HCEC 1CT (cell line): Measurements from ENCODE around the gene OR10D3.
A peak's percentile ranks its signal among the peaks of the same experiment; 100 is the strongest.
"Not testable (repeated sequence)": the region's sequence is repeated elsewhere in the genome, so short reads cannot be mapped to it uniquely, and the experiment has no call there.

ENCODE experiments used
- DNase-seq: peaks from one replicate; pipeline ENCODE4 v3.0.0-alpha.2; 2017

The OR10D3 gene

GRCh38 chr11:124183068-124183467, at the start of gene OR10D3:
TSS of gene OR10D3 (plus strand) at chr11:124183345. CDS start at chr11:124185270, 1,925 bp downstream.
- no peak for DNase-seq

DNA sequence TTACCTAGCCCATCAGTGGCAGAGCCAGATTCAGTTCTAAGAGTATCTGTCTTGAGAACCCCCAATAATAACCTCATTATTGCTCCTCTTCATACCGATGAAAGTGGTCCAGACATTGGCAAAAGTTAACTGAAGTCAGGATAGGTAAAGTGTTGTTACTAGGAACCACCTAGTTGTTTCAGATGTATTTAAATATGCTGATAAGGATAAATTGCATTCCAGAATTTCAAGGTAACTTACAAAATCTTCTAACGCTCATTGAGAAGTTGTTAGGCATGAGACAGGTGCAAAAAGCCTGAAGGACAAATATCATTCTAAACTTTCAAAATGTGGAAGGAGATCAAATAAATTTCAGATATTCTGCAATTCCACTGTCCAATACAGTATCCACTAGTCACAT, 40.1 kb upstream of the OR10D3 start:
- no peak for DNase-seq

GRCh38 chr11:124147951-124148350, 35.2 kb upstream of the OR10D3 start:
- no peak for DNase-seq

DNA sequence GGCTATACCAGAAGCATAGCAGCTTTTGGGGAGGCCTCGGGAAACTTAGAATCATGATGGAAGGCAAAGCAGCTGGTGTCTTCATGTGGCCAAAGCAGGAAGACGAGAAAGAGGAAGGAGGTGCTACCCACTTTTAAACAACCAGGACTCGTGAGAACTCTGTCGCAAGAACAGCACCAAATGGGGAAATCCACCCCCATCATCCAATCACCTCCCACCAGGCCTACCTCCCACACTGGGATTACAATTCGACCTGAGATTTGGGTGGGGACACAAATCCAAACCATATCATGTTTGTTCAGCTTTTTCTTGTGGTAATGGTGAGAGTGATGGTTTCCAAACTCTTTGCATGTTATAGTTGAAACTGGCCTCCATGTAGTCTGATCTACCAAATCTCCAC, 32.5 kb upstream of the OR10D3 start:
- DNase-seq = no peak

DNA sequence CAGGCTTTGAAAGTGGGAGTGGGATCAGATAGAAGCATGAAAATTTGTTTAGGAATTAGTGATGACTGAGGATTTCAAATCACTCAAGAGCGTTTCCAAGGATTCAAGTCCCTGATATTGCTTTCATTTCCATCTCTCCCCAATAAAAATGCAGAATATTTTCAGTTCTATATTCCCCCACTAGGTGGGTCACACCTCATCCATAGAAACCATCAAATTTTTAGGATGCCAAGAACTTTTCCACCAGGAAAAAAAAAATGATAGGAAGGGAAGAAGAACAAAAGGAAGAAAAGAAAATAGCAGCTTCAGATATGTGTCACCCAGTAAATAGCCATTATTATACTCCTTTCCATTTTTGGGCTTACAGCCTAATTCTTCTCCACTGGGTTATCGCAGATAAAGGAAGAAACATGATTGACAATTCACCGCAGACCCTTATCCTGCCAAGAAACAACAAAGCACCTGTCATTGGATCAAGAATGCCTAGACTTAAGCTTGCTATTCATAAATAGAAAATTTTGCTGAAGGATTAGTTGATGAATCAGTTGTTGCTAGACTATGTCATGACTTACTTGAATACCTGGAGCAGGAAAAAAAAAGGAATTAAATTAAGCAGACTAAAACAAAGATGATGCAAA, 30.3 kb upstream of the OR10D3 start:
- DNase-seq = no peak

- DNase-seq = no peak
Observed at GRCh38 chr11:124153821-124154220, 29.3 kb upstream of the OR10D3 start.

DNA sequence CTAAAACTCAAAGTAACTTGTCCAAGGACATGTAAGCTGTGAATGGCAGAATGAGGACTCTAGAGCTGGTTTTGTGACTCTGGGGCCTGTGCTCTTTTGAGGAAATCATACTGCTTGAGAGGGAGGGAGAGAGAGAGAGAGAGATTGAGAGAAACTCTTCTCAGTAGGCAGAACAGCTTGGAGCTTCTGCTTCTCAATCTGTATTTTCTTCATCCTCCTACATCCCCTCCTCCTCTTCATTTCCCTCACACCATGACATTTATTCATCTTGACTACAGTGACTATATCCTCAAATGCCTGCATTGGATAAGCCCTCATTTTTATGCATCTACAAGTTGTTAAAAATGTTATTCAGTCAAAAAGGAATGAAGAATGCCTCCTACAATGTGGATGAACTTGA, 23.7 kb upstream of the OR10D3 start:
- DNase-seq = no peak

DNA sequence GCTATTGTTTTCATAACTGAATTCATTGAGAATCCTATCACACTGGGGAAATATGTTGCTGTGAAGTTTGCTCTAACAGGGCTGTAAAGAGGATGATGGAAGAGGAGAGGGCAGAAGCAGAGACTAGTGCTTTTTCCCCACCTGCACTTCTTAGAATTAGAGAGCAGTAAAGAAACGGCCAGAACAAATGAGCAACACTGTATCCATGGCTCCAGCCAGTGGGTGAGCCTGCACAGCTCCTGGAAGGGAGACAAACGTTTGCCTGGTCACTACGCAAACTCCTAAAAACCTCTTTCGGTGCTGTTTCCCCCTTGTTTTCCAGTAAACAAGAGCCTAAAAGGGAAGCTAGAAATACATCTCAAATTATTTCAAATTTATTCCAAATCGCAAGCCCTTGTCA, 22.2 kb upstream of the OR10D3 start:
- DNase-seq = no peak

GRCh38 chr11:124167826-124168231, 15.3 kb upstream of the OR10D3 start:
- DNase-seq = no peak

- DNase-seq = no peak
Observed at GRCh38 chr11:124168796-124169195, 14.3 kb upstream of the OR10D3 start.

DNA sequence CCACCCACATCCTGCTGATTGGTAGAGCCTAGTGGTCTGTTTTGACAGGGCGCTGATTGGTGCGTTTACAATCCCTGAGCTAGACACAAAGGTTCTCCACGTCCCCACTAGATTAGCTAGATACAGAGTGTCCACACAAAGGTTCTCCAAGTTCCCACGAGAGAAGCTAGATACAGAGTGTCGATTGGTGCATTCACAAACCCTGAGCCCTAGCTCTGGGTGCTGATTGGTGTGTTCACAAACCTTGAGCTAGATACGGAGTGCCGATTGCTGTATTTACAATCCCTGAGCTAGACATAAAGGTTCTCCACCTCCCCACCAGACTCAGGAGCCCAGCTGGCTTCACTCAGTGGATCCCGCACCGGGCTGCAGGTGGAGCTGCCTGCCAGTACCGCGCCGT, 12.8 kb upstream of the OR10D3 start:
- not testable (repeated sequence) for DNase-seq

DNA sequence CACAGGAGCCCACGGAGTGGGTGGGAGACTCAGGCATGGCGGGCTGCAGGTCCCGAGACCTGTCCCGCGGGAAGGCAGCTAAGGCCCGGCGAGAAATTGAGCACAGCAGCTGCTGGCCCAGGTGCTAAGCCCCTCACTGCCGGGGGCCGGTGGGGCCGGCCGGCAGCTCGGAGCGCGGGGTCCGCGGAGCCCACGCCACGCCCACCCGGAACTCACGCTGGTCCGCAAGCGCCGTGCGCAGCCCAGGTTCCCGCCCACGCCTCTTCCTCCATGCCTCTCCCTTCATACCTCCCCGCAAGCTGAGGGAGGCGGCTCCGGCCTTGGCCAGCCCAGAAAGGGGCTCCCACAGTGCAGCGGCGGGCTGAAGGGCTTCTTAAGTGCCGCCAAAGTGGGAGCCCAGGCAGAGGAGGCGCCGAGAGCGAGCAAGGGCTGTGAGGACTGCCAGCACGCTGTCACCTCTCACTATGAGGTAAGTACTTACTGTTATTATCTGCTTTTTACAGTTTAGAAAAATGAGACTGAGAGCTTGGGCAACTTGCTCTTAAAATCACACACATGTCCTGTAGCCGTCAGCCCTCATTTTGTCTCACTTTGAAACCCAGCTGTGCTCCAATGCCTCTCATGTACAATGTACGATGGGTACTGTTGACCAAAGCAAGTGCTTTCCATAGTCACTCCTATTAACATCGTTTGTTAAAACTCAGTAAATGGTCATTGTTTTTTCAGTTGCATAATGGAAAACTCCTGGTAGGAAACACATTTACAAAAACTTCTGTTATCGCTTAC, 12.2 kb upstream of the OR10D3 start:
- DNase-seq = no peak

GRCh38 chr11:124172101-124172500, 11.0 kb upstream of the OR10D3 start:
- DNase-seq = no peak

DNA sequence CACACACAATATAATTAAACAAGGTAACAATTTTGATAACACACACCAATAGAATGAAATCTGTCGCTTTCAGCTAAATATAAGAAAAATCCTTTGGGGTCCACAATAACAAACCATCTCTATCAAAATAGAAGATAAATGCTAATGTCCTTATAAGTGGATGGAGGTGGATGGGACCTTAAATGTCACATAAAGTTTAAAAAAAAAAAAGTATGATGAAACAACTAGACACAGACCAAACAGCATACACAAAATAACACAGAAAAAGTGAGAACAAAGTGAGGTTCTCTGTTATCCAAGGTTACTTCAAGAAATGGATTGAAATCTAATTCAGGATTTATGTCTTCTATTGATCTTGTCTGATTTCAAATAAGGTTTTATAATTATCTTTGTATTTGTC, 10.5 kb upstream of the OR10D3 start:
- no peak for DNase-seq

DNA sequence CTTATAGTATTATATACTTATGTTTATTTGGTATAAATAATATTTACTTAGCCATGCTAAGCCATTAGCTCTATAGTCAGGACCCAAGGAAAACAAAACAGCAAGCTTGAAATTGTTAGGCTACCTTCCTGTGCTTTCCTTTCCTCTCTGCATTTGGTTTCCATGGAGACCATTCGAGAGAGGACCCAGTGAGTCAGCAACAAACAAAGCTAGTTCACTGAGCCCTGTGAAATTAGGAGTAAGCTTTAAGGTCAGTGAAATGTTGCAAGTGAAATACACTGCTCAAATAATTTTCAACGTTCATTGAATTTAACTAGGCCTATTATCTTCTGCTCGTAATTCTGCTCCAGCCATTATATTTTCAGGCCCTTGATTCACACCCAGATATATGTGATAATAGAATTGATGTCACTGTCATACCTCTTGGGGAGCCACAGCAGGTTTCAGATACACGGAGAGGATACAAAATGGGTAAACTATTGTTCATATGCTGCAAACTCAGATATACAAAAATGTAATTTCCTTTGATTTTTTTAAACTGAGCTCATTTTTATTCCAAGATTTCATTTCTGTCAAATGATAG, 9.1 kb upstream of the OR10D3 start:
- peak; percentile 58 for DNase-seq

DNA sequence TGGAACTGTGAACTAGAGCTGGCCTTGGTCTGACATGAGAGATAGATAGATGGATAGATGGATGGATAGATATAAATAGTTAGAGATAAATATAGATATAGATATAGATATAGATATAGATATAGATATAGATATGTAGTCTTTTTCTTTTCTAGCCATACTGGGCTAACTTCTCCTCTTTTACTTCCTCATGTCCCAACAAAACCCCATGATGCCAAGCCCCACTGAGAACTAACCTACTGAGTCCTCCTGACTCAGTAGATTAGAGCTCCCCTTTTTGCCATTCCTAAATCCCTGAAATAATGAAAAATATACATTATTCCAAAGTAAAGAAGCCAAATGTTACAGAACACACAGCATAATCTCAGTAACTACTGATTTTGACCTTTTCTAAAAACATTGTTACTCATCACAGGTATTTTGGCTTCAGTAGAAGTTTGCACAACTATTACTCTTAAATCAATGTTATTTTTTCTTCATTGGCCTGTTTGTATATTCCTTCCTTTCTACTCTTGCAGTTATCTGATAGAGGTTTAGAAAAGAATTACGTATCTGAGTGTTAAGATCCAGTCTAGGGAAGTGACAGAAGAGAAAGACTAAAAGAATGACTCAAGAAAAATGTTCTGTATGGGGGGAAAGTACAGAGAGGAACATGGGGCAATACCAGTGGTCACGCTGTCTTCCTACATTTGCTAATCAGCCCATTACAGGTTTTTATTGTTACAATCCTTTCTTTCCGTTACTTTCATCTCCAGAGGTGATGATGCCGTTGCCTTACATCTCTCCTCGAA, 6.0 kb upstream of the OR10D3 start:
- no peak for DNase-seq

- peak; percentile 61 for DNase-seq
Observed at GRCh38 chr11:124179310-124179709, 3.8 kb upstream of the OR10D3 start.

GRCh38 chr11:124190298-124191139, 7.4 kb downstream of the OR10D3 start:
- DNase-seq = no peak

DNA sequence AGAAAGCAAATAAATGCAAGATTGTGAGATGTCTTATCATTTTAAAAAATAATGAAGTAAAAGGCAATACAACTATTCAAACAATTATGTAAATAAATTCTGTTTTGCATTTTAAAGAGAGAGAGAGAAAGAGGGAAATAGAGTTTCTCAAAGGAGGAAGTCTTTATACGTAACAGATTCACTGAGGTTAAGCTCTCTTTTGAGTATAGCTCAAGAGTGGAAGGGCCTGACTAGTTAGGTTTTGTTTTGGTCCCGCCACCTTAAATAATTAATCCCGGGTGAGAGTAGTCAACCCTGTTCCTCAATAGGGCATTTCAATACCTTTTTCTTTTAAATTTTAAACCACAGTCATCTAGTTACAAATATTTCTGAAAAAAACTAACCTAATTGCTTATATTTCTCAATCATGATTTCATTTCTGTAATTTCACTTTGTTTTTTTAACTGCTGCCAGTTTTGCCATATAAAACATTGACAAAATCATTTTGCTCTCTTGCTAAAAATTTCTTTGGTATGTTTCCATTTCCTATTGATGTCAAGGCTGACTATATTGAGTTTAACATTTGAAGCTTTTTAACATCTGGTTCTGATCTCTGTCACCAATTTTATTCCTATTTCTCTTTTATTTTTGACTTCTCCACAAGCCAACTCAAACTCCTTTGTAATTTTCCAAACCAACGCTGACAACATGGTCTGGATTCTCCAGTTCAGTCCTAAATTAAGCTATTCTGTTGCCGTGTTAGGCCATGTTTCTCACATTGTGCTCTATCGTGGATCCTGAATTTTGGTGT, 10.3 kb downstream of the OR10D3 start:
- no peak for DNase-seq

GRCh38 chr11:124194293-124195188, 11.4 kb downstream of the OR10D3 start:
- DNase-seq = no peak
